Suprapubic skin (tissue), 4 donors: ENCODE results near the gene RPTOR. TPM values are rescaled to one million over a fixed set of nuclear protein-coding genes. Genes with fewer than 3 reads are reported as not detected.

ENCODE experiments used
- DNase-seq, 2 donors: peaks; one replicate each; pipeline ENCODE4 v3.0.0-alpha.2; 2019; ENCODE audit warnings: low spot score in 2 of 2
- H3K27ac ChIP-seq: fragments of 200-600 bp; sonication (generic); one replicate; pipeline ENCODE4 v1.5.1; 2019
- H3K27me3 ChIP-seq: fragments of 200-600 bp; sonication (generic); one replicate; pipeline ENCODE4 v1.5.1; 2019
- H3K36me3 ChIP-seq: fragments of 200-600 bp; sonication (generic); one replicate; pipeline ENCODE4 v1.5.1; 2019
- H3K4me1 ChIP-seq: fragments of 200-600 bp; sonication (generic); one replicate; pipeline ENCODE4 v1.5.1; 2019
- H3K4me3 ChIP-seq: fragments of 200-600 bp; sonication (generic); one replicate; pipeline ENCODE4 v1.5.1; 2019; ENCODE audit warnings: mild to moderate bottlenecking
- H3K9me3 ChIP-seq: fragments of 200-600 bp; sonication (generic); one replicate; pipeline ENCODE4 v1.5.1; 2019
- EP300 ChIP-seq: sonication (generic); formaldehyde crosslinking; IDR thresholded peaks from one replicate; pipeline ENCODE4 v1.6.1; 2017; ENCODE audit warnings: antibody characterized with exemption
- POLR2A ChIP-seq, 2 donors: fragments of 450-650 bp; IDR thresholded peaks; one replicate each; pipeline ENCODE4 v1.6.1; 2017; ENCODE audit warnings: antibody characterized with exemption in 2 of 2, mild to moderate bottlenecking in 2 of 2, moderate library complexity in 2 of 2
- POLR2AphosphoS5 ChIP-seq, 3 donors: sonication (generic); formaldehyde crosslinking; IDR thresholded peaks; one replicate each; pipeline ENCODE4 v1.6.1; 2017; ENCODE audit warnings: antibody characterized with exemption in 3 of 3
- WGBS: methylation state at CpG from one replicate; pipeline ENCODE4 v1.1.5; 2018; 5-methylcytosine and 5-hydroxymethylcytosine counted together
- total RNA-seq, 4 donors: library from RNA; depleted of rRNA; stranded (reverse); fragments of >200 nt; gene quantifications; one replicate each; pipeline ENCODE4 v1.1.0, GENCODE V29; 2016
- TF ChIP-seq, protein P1 (sequence below), 2 donors: fragments of 200-600 bp in 1 of 2; fragments of 450-650 bp in 1 of 2; sonication (generic) in 1 of 2; IDR thresholded peaks; one replicate each; pipeline ENCODE4 v1.5.1; 2016 to 2019; ENCODE audit warnings: antibody characterized with exemption in 2 of 2, mild to moderate bottlenecking in 1 of 2, moderate library complexity in 1 of 2

The RPTOR gene
- total RNA-seq, 4 donors from 2014 or later, result 45.8 to 84.6 (median 53.0) TPM

- 69% methylated on average over 13 of the region's 16 CpGs for WGBS
- TF ChIP-seq POLR2A (IDR thresholded peaks at IDR 0.05) (no peak), EP300 (no peak), POLR2AphosphoS5 (IDR thresholded peaks at IDR 0.05) (no peak)
- TF ChIP-seq, protein P1, sequence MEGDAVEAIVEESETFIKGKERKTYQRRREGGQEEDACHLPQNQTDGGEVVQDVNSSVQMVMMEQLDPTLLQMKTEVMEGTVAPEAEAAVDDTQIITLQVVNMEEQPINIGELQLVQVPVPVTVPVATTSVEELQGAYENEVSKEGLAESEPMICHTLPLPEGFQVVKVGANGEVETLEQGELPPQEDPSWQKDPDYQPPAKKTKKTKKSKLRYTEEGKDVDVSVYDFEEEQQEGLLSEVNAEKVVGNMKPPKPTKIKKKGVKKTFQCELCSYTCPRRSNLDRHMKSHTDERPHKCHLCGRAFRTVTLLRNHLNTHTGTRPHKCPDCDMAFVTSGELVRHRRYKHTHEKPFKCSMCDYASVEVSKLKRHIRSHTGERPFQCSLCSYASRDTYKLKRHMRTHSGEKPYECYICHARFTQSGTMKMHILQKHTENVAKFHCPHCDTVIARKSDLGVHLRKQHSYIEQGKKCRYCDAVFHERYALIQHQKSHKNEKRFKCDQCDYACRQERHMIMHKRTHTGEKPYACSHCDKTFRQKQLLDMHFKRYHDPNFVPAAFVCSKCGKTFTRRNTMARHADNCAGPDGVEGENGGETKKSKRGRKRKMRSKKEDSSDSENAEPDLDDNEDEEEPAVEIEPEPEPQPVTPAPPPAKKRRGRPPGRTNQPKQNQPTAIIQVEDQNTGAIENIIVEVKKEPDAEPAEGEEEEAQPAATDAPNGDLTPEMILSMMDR (IDR thresholded peaks at IDR 0.05), result no peak
- H3K36me3 ChIP-seq, result no peaks in the 10 kb centered on the region
- no peak overlapping the region for H3K4me3 ChIP-seq
- no peak overlapping the region for H3K27ac ChIP-seq
- no peak for DNase-seq
- H3K9me3 ChIP-seq, result no peaks in the 10 kb centered on the region
- H3K4me1 ChIP-seq, result peaks cover under 1% of the 10 kb centered on the region
- H3K27me3 ChIP-seq, result no peaks in the 10 kb centered on the region
These were observed 60.9 kb downstream of the RPTOR start for GRCh38 chr17:80605326-80606066.

GRCh38 chr17:80608326-80608725, 63.7 kb downstream of the RPTOR start:
- TF ChIP-seq POLR2AphosphoS5 (IDR thresholded peaks at IDR 0.05) (no peak), POLR2A (IDR thresholded peaks at IDR 0.05) (no peak), EP300 (no peak)
- TF ChIP-seq, protein P1 (IDR thresholded peaks at IDR 0.05), result no peak
- no peak for DNase-seq
- no peaks in the 10 kb centered on the region for H3K9me3 ChIP-seq
- no peak overlapping the region for H3K4me3 ChIP-seq
- 98% methylated on average over 12 of the region's 12 CpGs for WGBS
- H3K27me3 ChIP-seq, result no peaks in the 10 kb centered on the region
- H3K27ac ChIP-seq, result no peak overlapping the region
- no peaks in the 10 kb centered on the region for H3K36me3 ChIP-seq
- H3K4me1 ChIP-seq, result no peaks in the 10 kb centered on the region

DNA sequence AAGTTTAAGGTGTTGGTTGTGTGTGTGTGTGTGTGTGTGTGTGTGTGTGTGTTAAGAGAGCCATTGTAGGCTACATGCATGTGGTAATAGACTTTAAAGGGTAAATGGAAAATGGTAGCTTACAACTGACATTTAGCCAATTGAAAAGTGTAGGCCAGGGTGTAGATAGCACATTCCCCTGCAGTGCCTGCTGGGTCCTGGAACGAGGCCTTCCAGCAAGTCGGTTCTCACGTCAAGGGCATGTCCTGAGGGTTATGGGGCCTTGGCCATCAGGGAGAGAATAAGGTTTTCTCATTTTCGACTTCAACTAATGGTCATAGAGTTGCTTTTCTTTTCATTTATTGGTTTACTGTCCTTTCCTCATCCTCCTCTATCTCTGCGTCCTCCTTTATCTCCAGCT, 65.1 kb downstream of the RPTOR start:
- no peaks in the 10 kb centered on the region for H3K36me3 ChIP-seq
- no peak overlapping the region for H3K4me3 ChIP-seq
- no peaks in the 10 kb centered on the region for H3K9me3 ChIP-seq
- H3K27me3 ChIP-seq, result no peaks in the 10 kb centered on the region
- 85% methylated on average over 5 of the region's 5 CpGs for WGBS
- no peak for DNase-seq
- TF ChIP-seq POLR2A (IDR thresholded peaks at IDR 0.05), result no peak
- TF ChIP-seq, protein P1 (IDR thresholded peaks at IDR 0.05), result no peak
- no peak for TF ChIP-seq POLR2AphosphoS5 (IDR thresholded peaks at IDR 0.05)
- TF ChIP-seq EP300, result no peak
- H3K27ac ChIP-seq, result no peak overlapping the region
- H3K4me1 ChIP-seq, result no peaks in the 10 kb centered on the region

GRCh38 chr17:80611816-80612215, 67.2 kb downstream of the RPTOR start:
- no peak overlapping the region for H3K4me3 ChIP-seq
- H3K36me3 ChIP-seq, result no peaks in the 10 kb centered on the region
- H3K4me1 ChIP-seq, result no peaks in the 10 kb centered on the region
- no peaks in the 10 kb centered on the region for H3K9me3 ChIP-seq
- 67% methylated on average over 1 of the region's 1 CpG for WGBS
- H3K27ac ChIP-seq, result no peak overlapping the region
- no peaks in the 10 kb centered on the region for H3K27me3 ChIP-seq
- DNase-seq, result no peak
- TF ChIP-seq POLR2A (IDR thresholded peaks at IDR 0.05) (no peak), POLR2AphosphoS5 (IDR thresholded peaks at IDR 0.05) (no peak), EP300 (no peak)
- TF ChIP-seq, protein P1 (IDR thresholded peaks at IDR 0.05), result no peak

DNA sequence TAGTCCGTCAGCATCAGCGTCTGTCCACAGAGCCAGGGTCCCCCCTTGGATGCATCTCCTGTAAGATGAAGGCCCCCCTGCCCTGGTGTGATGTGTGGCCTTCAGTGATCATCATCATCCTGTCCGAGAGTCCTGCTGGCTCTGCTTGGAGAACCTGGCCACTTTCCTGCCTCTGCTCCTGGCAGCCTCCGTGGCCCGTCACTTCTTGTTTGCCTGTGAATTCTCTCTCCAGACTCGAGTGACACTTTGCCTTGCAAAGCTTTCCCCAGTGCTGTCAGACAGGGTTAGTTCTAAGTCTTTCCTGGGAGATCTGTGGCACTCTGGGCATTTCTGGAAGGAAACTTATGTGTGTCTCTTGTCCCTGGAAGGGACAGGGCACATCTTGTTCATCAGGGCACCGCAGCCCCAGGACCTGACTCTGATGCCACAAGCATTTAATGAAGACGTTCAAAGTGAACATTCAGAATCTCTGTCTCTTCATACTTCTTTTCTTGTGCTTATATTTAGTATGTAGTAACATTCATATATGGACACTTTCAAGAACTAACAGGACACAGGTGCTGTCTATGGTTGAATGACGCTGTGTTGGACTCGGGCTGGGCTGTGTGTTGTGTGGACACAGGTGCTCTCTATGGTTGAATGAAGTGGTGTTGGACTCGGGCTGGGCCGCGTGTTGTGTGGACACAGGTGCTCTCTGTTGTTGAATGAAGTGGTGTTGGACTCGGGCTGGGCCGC, 68.5 kb downstream of the RPTOR start:
- Histone ChIP-seq H3K27me3 (no peaks in the 10 kb centered on the region), H3K36me3 (no peaks in the 10 kb centered on the region), H3K9me3 (no peaks in the 10 kb centered on the region), H3K27ac (no peak overlapping the region), H3K4me1 (no peaks in the 10 kb centered on the region), H3K4me3 (no peak overlapping the region)
- WGBS, result 94% methylated on average over 15 of the region's 15 CpGs
- DNase-seq, result no peak
- no peak for TF ChIP-seq EP300
- TF ChIP-seq POLR2A (IDR thresholded peaks at IDR 0.05), result no peak
- TF ChIP-seq, protein P1 (IDR thresholded peaks at IDR 0.05), result no peak
- no peak for TF ChIP-seq POLR2AphosphoS5 (IDR thresholded peaks at IDR 0.05)
